RWPE1 (cell line): Measurements from ENCODE around the gene HIVEP2.

Experiments
- CTCF ChIA-PET: fragments of 350-600 bp; sonication (Branson Sonifier 250); formaldehyde crosslinking; extraction: SDS; loops from one replicate; lab custom pipeline; 2021; lab: Yijun Ruan, JAX
- POLR2A ChIA-PET: fragments of 400-600 bp; formaldehyde crosslinking; extraction: SDS; loops from one replicate; lab custom pipeline; 2020; ENCODE audit warnings: antibody characterized with exemption; ENCODE audit not compliant: low non-redundant PET; lab: Yijun Ruan, JAX
- DNase-seq: peaks from one replicate; pipeline ENCODE4 v3.0.0; 2012; ENCODE audit warnings: low spot score
- H3K27ac ChIP-seq: fragments of 450-650 bp; 2 replicates; pipeline ENCODE4 v1.5.1; 2017
- TF ChIP-seq, protein P1 (sequence below): fragments of 450-650 bp; conservative IDR thresholded peaks from 2 replicates; pipeline ENCODE4 v1.5.1; 2017; ENCODE audit warnings: low read depth, mild to moderate bottlenecking

Gene HIVEP2

DNA sequence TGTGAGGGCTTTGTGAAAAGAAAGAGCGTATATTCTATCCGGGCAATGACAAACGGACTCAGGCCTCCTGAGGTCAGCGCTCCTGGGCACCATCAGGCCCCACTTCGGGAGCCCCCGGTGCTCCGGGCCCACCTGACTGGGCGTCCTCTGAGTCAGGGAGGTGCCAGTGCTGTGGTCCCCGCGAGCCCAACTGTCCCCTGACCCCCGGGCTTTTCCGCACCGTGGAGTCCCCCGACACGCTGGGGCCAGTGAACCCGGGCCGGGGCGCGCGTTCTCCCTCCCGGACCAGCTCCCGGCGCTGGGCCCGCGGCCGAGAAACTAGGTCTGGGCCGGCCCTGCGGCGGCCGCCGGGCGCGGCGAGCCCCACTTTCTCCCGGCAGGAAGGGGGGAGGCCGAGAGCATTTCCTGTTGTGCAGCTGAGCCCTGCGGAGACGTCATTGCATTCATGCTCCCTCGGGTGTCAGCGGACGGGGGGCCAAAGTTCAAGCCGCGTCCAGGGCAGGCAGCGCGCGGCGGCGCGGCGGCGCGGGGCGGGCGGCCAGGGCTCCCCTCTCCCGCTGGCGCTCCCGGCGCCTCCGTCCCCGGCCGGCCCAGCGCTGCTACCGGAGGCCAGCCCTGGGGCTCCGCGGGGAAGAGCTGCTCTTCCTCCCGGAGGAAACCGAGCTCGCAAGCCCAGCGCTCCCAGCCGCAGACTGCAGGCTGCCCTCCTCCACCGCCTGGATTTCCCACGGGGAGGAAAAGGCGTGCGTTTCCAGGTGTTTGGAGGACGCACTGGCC lies 18.3 kb downstream of the HIVEP2 start:
- H3K27ac ChIP-seq = peak overlapping the region; percentile 81
- DNase-seq = peak; percentile 61
- ChIA-PET POLR2A (interaction anchor here (0.6 kb wide), 1 partner anchor 20 kb away, joined by 3 read pairs; no protein-coding TSS in a partner anchor), CTCF (interaction anchor here (0.6 to 0.7 kb wide), 2 partner anchors 82 to 1624 kb away, joined by 3 to 4 read pairs; no protein-coding TSS in a partner anchor)
- TF ChIP-seq, protein P1, sequence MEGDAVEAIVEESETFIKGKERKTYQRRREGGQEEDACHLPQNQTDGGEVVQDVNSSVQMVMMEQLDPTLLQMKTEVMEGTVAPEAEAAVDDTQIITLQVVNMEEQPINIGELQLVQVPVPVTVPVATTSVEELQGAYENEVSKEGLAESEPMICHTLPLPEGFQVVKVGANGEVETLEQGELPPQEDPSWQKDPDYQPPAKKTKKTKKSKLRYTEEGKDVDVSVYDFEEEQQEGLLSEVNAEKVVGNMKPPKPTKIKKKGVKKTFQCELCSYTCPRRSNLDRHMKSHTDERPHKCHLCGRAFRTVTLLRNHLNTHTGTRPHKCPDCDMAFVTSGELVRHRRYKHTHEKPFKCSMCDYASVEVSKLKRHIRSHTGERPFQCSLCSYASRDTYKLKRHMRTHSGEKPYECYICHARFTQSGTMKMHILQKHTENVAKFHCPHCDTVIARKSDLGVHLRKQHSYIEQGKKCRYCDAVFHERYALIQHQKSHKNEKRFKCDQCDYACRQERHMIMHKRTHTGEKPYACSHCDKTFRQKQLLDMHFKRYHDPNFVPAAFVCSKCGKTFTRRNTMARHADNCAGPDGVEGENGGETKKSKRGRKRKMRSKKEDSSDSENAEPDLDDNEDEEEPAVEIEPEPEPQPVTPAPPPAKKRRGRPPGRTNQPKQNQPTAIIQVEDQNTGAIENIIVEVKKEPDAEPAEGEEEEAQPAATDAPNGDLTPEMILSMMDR = no peak

DNA sequence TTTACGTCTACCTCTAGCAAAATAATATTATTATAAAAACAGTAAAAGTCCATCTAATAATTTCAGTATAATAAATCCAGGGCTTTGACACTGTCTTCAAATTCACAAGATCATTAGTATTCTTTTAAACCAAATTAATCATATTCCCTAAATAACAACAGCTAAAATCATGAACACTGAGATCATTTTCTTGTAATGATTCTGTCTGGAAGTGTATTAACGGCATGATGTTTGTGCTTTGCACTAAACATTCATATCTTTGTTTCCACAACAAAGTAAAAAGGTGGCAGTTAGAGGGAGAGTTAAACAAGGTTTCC lies 18.8 kb downstream of the HIVEP2 start:
- ChIA-PET POLR2A (no interaction called here), CTCF (interaction anchor here (0.6 to 0.7 kb wide), 2 partner anchors 82 to 1624 kb away, joined by 3 to 4 read pairs; no protein-coding TSS in a partner anchor)
- TF ChIP-seq, protein P1 = no peak
- DNase-seq = no peak
- peak overlapping the region; percentile 81 for H3K27ac ChIP-seq

DNA sequence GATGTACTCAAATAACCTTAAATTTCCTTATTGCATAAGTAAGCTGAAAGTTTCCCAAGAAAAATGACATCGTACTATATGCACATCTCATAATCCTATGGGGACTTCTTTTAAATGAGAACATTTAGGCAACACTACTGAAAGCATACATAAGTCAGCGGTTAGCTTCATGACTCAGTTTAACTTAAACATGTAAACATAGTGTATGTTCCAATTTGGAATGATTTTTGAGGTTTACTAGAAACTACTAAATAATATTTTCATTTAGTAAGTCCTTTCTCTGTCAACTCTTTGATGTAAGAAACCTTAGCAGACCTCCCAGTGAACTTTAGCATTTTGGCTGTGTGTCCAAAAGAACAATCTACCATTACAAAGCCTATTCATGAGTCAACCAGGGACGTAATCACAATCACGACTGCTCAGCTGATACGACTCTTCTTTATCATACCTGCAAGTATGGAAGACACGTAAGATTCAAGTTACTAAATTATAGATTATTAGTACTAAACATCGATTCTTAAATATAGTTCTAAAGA lies 19.3 kb downstream of the HIVEP2 start:
- ChIA-PET CTCF (interaction anchor here (0.7 kb wide), 1 partner anchor 81 kb away, joined by 4 read pairs; no protein-coding TSS in a partner anchor), POLR2A (no interaction called here)
- no peak overlapping the region for H3K27ac ChIP-seq
- TF ChIP-seq, protein P1 = no peak
- no peak for DNase-seq

DNA sequence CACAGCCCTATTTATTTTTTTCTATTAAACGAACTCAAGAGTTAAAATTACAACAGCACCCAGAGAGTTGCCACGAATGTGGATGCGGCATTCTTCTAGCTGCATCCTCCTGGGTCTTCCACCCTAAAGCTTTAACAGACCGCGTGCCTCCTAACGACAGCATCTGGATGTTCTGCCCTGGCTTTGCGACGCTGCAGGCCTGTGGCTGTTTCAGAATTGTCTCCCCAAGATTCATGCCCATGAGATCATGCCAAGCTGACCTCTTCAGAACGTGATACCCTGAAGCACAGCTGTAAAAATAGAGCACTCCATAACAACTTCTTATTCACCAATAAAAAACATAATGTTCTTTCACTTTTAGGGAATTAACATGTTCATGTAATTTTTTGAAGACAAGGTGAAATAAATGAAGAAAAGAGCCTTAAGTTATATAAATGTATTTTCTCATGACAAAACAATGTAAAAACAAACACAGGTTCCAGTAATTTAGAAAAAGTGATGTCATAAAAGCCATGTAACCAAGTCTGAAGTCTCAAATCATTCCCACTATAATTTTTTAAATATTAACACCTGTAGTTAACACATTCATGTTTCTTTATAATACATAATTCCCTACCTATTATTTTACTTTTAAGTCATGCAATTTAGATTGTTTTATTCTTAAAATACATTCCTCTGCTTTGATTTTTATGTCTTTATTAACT lies 26.5 kb downstream of the HIVEP2 start:
- no peak for DNase-seq
- TF ChIP-seq, protein P1 = no peak
- ChIA-PET CTCF (interaction anchor here (0.9 kb wide), 1 partner anchor 16 kb away, joined by 3 read pairs; no protein-coding TSS in a partner anchor), POLR2A (no interaction called here)
- peak overlapping the region; percentile 21; the same call in 1 of the 2 replicates for H3K27ac ChIP-seq

DNA sequence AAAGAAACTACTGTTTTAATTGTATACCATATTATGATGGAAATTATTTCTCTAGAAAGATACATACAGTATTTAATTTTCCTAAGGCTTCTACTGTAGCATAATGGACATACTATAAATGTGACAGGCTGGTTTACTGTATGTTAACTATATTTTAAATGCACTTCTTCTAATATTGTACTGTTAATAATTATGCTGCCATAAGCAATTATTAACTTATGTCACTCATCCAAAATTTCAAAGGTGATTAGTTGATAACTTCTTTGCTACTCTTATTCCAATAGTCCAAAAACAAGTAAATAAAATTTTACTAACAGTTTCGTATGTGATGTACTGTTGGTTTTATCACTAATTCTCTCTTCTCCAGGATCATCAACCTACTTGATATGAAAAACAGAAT lies 28.1 kb downstream of the HIVEP2 start:
- DNase-seq = no peak
- ChIA-PET POLR2A (no interaction called here), CTCF (no interaction called here)
- TF ChIP-seq, protein P1 = no peak
- H3K27ac ChIP-seq = no peak overlapping the region

DNA sequence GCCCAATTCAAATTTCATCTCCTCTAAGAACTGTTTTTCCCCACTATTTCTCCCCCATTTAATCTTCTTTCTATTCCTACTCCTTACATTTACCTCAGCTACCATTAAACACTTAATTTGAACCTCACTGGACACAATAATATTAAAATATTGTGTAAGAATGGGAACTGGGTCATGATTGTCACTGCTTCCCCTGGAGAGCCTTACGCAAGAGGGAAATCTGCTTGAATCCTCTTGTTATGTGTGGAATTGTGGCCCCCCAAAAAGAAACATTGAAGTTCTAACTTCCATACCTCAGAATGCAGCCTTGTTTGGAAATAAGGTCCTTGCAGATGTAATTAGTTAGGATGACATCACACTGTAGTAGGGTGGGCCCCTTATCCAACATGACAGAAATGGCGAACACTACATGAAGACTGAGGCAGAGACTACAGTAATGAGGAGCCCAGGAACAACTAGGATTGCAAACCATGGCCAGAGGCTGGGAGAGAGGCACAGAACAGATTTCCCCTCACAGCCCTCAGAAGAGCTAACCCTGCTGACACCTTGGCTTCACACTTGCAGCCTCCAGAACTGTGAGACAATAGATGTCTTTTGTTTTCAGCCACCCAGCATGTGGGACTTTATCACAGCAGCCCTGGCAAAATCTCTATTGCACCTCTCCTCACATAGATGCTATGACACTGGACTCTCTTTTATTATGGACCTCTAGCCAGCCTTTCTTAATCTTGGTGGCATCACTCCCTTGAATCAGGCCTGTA lies 29.9 kb downstream of the HIVEP2 start:
- ChIA-PET POLR2A (no interaction called here), CTCF (no interaction called here)
- TF ChIP-seq, protein P1 = no peak
- no peak for DNase-seq
- H3K27ac ChIP-seq = no peak overlapping the region
